ENCODE data around the gene SPDYE3. TPM values are rescaled to one million over a fixed set of nuclear protein-coding genes. Genes with fewer than 3 reads are reported as not detected.
"Not testable (repeated sequence)": the region's sequence is repeated elsewhere in the genome, so short reads cannot be mapped to it uniquely, and the experiment has no call there.

SPDYE3 gene
- total RNA-seq, 1 experiment from 2014 or later = not detected

DNA sequence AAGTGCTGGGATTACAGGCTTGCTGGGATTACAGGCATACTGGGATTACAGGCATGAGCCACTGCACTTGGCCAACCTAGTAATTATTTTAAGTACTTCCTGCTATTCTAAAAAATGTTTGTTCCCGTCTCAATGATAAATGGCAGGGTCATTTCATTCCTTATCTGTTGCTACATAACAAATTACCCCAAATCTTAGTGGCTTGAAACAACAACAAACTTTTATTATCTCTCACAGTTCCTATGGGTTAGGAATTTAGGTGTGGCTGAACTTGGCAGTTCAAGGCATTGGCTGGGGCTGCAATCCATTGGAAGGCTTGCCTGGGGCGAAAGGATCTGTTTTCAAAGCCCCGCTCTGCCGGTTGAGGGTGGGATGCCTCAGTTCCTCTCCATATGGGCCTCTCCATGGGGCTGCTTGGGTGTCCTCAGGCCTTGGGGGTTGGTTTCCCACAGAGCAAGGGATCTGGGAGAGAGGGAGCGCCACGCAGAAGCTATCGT lies 42.8 kb upstream of the SPDYE3 start:
- H3K14ac ChIP-seq (ENCODE audit: insufficient read depth, low read length); H4K5ac ChIP-seq (ENCODE audit: insufficient read length, low read depth, low read length); H4K8ac ChIP-seq (replicated peaks; ENCODE audit: insufficient read length, low read depth, low read length); H3K9ac ChIP-seq (ENCODE audit: extremely low read depth, insufficient read length, low read length); H3K9me3 Mint-ChIP-seq; H3K4me2 ChIP-seq (ENCODE audit: insufficient read depth, insufficient read length, low read length); H2BK20ac ChIP-seq (ENCODE audit: low read depth, low read length, poor library complexity, severe bottlenecking); H4K20me1 ChIP-seq (ENCODE audit: control insufficient read depth, insufficient read depth, insufficient read length); H3K27ac ChIP-seq (ENCODE audit: insufficient read length, low read depth, low read length); H2BK5ac ChIP-seq (ENCODE audit: insufficient read length, low read length); H3K23ac ChIP-seq (ENCODE audit: insufficient read length, low read depth, low read length); H3K79me1 ChIP-seq (ENCODE audit: insufficient read depth, low read depth, low read length, poor library complexity, severe bottlenecking); H4K91ac ChIP-seq (ENCODE audit: insufficient read length, low read depth, low read length); H3K4me1 ChIP-seq (ENCODE audit: insufficient read depth, low read length); H2AK5ac ChIP-seq (ENCODE audit: insufficient read length, low read length); H3K4ac ChIP-seq (ENCODE audit: low read depth, low read length); H2BK12ac ChIP-seq (ENCODE audit: insufficient read length, low read depth, low read length); H3K9me3 ChIP-seq (ENCODE audit: control insufficient read depth, low read depth, low read length); H3K27me3 ChIP-seq (ENCODE audit: insufficient read depth, low read length); H3K27me3 Mint-ChIP-seq (ENCODE audit: low read depth); H3K56ac ChIP-seq (ENCODE audit: insufficient read length, low read depth, low read length); H2BK15ac ChIP-seq (ENCODE audit: low read depth, low read length); H3K18ac ChIP-seq (ENCODE audit: insufficient read length, low read depth, low read length); DNase-seq; H3K4me3 Mint-ChIP-seq; H2AFZ ChIP-seq (ENCODE audit: low read length); H3K79me2 ChIP-seq (ENCODE audit: insufficient read depth, low read length); H2BK120ac ChIP-seq (ENCODE audit: low read depth, low read length, poor library complexity, severe bottlenecking); H3T11ph ChIP-seq (ENCODE audit: low read length); H3K23me2 ChIP-seq (ENCODE audit: insufficient read length, low read depth, low read length, poor library complexity, severe bottlenecking): not testable (repeated sequence)
- no CpG with 5 or more reads among the region's 7 CpGs for WGBS (ENCODE audit: extremely low coverage, insufficient read length, low lambda C conversion rate)
- Mint-ChIP-seq H3K36me3 (ENCODE audit: insufficient read depth in 1 of 3, low read depth in 3 of 3) (peaks cover 5 to 11% (median 6%) of the 10 kb centered on the region in 3 experiments; a peak in 6 of 7 replicates), H3K4me1 (peaks cover 16 to 28% of the 10 kb centered on the region in 2 experiments), H3K27ac (peak overlapping the region in 1 of 3 experiments; percentile 74; a peak in 1 of 7 replicates)

GRCh38 chr7:100265851-100266250 lies 41.7 kb upstream of the SPDYE3 start:
- not testable (repeated sequence) for H2AFZ ChIP-seq (ENCODE audit: low read length); H3K27me3 Mint-ChIP-seq (ENCODE audit: low read depth); H3K9me3 ChIP-seq (ENCODE audit: control insufficient read depth, low read depth, low read length); H3K9ac ChIP-seq (ENCODE audit: extremely low read depth, insufficient read length, low read length); H4K8ac ChIP-seq (replicated peaks; ENCODE audit: insufficient read length, low read depth, low read length); H4K5ac ChIP-seq (ENCODE audit: insufficient read length, low read depth, low read length); H3K23ac ChIP-seq (ENCODE audit: insufficient read length, low read depth, low read length); H2AK5ac ChIP-seq (ENCODE audit: insufficient read length, low read length); H2BK12ac ChIP-seq (ENCODE audit: insufficient read length, low read depth, low read length); H3K56ac ChIP-seq (ENCODE audit: insufficient read length, low read depth, low read length); H4K20me1 ChIP-seq (ENCODE audit: control insufficient read depth, insufficient read depth, insufficient read length); H3K23me2 ChIP-seq (ENCODE audit: insufficient read length, low read depth, low read length, poor library complexity, severe bottlenecking); H3K18ac ChIP-seq (ENCODE audit: insufficient read length, low read depth, low read length); H2BK120ac ChIP-seq (ENCODE audit: low read depth, low read length, poor library complexity, severe bottlenecking); H3K27ac ChIP-seq (ENCODE audit: insufficient read length, low read depth, low read length); H3K4me2 ChIP-seq (ENCODE audit: insufficient read depth, insufficient read length, low read length); H2BK5ac ChIP-seq (ENCODE audit: insufficient read length, low read length); H2BK15ac ChIP-seq (ENCODE audit: low read depth, low read length); H3K4ac ChIP-seq (ENCODE audit: low read depth, low read length); H2BK20ac ChIP-seq (ENCODE audit: low read depth, low read length, poor library complexity, severe bottlenecking); H3K79me2 ChIP-seq (ENCODE audit: insufficient read depth, low read length); H3T11ph ChIP-seq (ENCODE audit: low read length); H3K27me3 ChIP-seq (ENCODE audit: insufficient read depth, low read length); H3K4me1 ChIP-seq (ENCODE audit: insufficient read depth, low read length); H3K79me1 ChIP-seq (ENCODE audit: insufficient read depth, low read depth, low read length, poor library complexity, severe bottlenecking); H4K91ac ChIP-seq (ENCODE audit: insufficient read length, low read depth, low read length); H3K14ac ChIP-seq (ENCODE audit: insufficient read depth, low read length); H3K9me3 Mint-ChIP-seq; DNase-seq
- H3K36me3 Mint-ChIP-seq (ENCODE audit: insufficient read depth in 1 of 3, low read depth in 3 of 3) = peaks cover 5 to 11% (median 6%) of the 10 kb centered on the region in 3 experiments; a peak in 6 of 7 replicates
- WGBS (ENCODE audit: extremely low coverage, insufficient read length, low lambda C conversion rate) = no CpG with 5 or more reads among the region's 5 CpGs
- 0 out of 7 replicates have a peak overlapping the region, but pooled peaks of 1 of the 3 experiments have one; percentile 52 for H3K27ac Mint-ChIP-seq
- H3K4me3 Mint-ChIP-seq = peak overlapping the region in 1 of 2 experiments; percentile 10; a peak in 1 of 5 replicates
- H3K4me1 Mint-ChIP-seq = peaks cover 23 to 31% of the 10 kb centered on the region in 2 experiments

Data from H9 (cell line).